ENCODE results near the gene AGAP2.
A peak's percentile ranks its signal among the peaks of the same experiment; 100 is the strongest.

Gene AGAP2

DNA sequence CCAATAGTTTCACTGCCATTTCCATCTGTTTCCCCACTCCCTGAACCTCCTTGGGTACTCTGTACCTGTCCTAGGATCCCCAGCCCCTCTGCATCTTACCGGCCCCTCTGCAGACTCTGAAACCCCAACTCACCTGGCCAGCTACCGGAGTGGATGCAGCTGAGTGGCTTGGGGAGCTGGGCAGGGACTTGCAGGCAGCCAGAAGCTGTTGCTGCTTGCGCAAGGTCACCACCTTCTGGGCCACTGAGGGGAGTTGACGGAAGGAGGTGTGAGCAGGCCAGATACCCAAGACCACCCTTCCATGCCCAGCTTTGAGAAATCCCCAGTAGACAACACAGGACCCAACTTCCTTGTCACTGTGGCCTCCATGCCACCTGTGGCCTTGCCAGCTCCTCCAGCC, 6.3 kb downstream of the AGAP2 start:
- Histone ChIP-seq H3K27me3 (ENCODE audit: control insufficient read depth in 5 of 5, insufficient read depth in 4 of 5, low read length in 5 of 5) (peaks cover 18 to 56% (median 34%) of the 10 kb centered on the region in 5 donors), H3K9me3 (ENCODE audit: control insufficient read depth in 5 of 5, low read length in 5 of 5) (no peaks in the 10 kb centered on the region), H3K4me1 (ENCODE audit: control insufficient read depth in 5 of 5, insufficient read depth in 5 of 5, low read length in 5 of 5) (peaks cover 1 to 29% (median 21%) of the 10 kb centered on the region in 5 donors), H3K9ac (ENCODE audit: low read length in 5 of 5) (no peak overlapping the region), H3K27ac (ENCODE audit: low read depth, low read length) (no peak overlapping the region), H3K4me3 (ENCODE audit: low read depth in 1 of 5, low read length in 5 of 5) (no peak overlapping the region), H3K36me3 (ENCODE audit: control insufficient read depth in 5 of 5, insufficient read depth in 5 of 5, low read length in 5 of 5) (peaks cover 0 to 15% (median 3%) of the 10 kb centered on the region in 5 donors)

- peaks cover 0 to 17% (median 3%) of the 10 kb centered on the region in 5 donors for H3K36me3 ChIP-seq (ENCODE audit: control insufficient read depth in 5 of 5, insufficient read depth in 5 of 5, low read length in 5 of 5)
- no peak overlapping the region for H3K9ac ChIP-seq (ENCODE audit: low read length in 5 of 5)
- H3K27ac ChIP-seq (ENCODE audit: low read depth, low read length) = no peak overlapping the region
- H3K4me3 ChIP-seq (ENCODE audit: low read depth in 1 of 5, low read length in 5 of 5) = no peak overlapping the region
- H3K4me1 ChIP-seq (ENCODE audit: control insufficient read depth in 5 of 5, insufficient read depth in 5 of 5, low read length in 5 of 5) = peaks cover 1 to 30% (median 21%) of the 10 kb centered on the region in 5 donors
- no peaks in the 10 kb centered on the region for H3K9me3 ChIP-seq (ENCODE audit: control insufficient read depth in 5 of 5, low read length in 5 of 5)
- peaks cover 11 to 49% (median 27%) of the 10 kb centered on the region in 5 donors for H3K27me3 ChIP-seq (ENCODE audit: control insufficient read depth in 5 of 5, insufficient read depth in 4 of 5, low read length in 5 of 5)
These were observed 7.0 kb downstream of the AGAP2 start for GRCh38 chr12:57731411-57732080.

GRCh38 chr12:57730336-57731067, 8.0 kb downstream of the AGAP2 start:
- Histone ChIP-seq H3K4me3 (ENCODE audit: low read depth in 1 of 5, low read length in 5 of 5) (no peak overlapping the region), H3K4me1 (ENCODE audit: control insufficient read depth in 5 of 5, insufficient read depth in 5 of 5, low read length in 5 of 5) (peaks cover 1 to 27% (median 22%) of the 10 kb centered on the region in 5 donors), H3K9me3 (ENCODE audit: control insufficient read depth in 5 of 5, low read length in 5 of 5) (no peaks in the 10 kb centered on the region), H3K27ac (ENCODE audit: low read depth, low read length) (no peak overlapping the region), H3K27me3 (ENCODE audit: control insufficient read depth in 5 of 5, insufficient read depth in 4 of 5, low read length in 5 of 5) (peaks cover 4 to 38% (median 18%) of the 10 kb centered on the region in 5 donors), H3K9ac (ENCODE audit: low read length in 5 of 5) (no peak overlapping the region), H3K36me3 (ENCODE audit: control insufficient read depth in 5 of 5, insufficient read depth in 5 of 5, low read length in 5 of 5) (peaks cover 0 to 17% (median 3%) of the 10 kb centered on the region in 5 donors)

DNA sequence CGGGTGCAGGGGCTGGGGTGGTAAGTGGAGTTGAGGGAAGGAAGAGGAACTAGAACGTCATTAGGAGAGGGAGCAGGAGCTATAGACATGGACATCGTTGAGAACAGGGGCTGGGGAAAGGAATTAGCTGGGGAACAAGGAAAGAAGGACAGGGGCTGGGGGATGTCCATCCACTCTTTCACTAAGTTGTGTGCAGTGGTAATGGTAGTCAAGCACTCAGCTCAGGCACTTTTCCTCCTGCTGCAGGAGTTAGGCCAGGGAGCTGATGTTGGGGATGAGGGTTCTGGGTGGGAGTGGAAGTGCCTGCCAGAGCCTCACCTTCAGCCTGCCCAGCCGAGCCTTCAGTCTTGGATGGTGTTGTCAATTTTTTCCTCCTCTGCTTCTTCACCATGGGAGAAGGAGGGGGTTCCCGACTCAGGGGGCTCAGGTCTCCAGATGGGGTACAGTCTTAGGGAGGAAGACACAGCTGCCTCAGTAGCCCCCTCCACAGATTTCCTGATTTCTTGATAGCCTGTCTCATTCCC, 9.2 kb downstream of the AGAP2 start:
- H3K4me1 ChIP-seq (ENCODE audit: control insufficient read depth in 5 of 5, insufficient read depth in 5 of 5, low read length in 5 of 5) = peaks cover 0 to 21% (median 17%) of the 10 kb centered on the region in 5 donors
- H3K4me3 ChIP-seq (ENCODE audit: low read depth in 1 of 5, low read length in 5 of 5) = no peak overlapping the region
- H3K9ac ChIP-seq (ENCODE audit: low read length in 5 of 5) = no peak overlapping the region
- peaks cover 0 to 17% (median 3%) of the 10 kb centered on the region in 5 donors for H3K36me3 ChIP-seq (ENCODE audit: control insufficient read depth in 5 of 5, insufficient read depth in 5 of 5, low read length in 5 of 5)
- H3K27me3 ChIP-seq (ENCODE audit: control insufficient read depth in 5 of 5, insufficient read depth in 4 of 5, low read length in 5 of 5) = peaks cover 0 to 28% (median 13%) of the 10 kb centered on the region in 5 donors
- no peaks in the 10 kb centered on the region for H3K9me3 ChIP-seq (ENCODE audit: control insufficient read depth in 5 of 5, low read length in 5 of 5)
- H3K27ac ChIP-seq (ENCODE audit: low read depth, low read length) = no peak overlapping the region

GRCh38 chr12:57727758-57728395, 10.7 kb downstream of the AGAP2 start:
- H3K4me3 ChIP-seq (ENCODE audit: low read depth in 1 of 5, low read length in 5 of 5) = no peak overlapping the region
- no peak overlapping the region for H3K27ac ChIP-seq (ENCODE audit: low read depth, low read length)
- peaks cover 0 to 16% (median 7%) of the 10 kb centered on the region in 5 donors for H3K27me3 ChIP-seq (ENCODE audit: control insufficient read depth in 5 of 5, insufficient read depth in 4 of 5, low read length in 5 of 5)
- no peaks in the 10 kb centered on the region for H3K9me3 ChIP-seq (ENCODE audit: control insufficient read depth in 5 of 5, low read length in 5 of 5)
- peaks cover 0 to 15% (median 3%) of the 10 kb centered on the region in 5 donors for H3K36me3 ChIP-seq (ENCODE audit: control insufficient read depth in 5 of 5, insufficient read depth in 5 of 5, low read length in 5 of 5)
- H3K9ac ChIP-seq (ENCODE audit: low read length in 5 of 5) = no peak overlapping the region
- H3K4me1 ChIP-seq (ENCODE audit: control insufficient read depth in 5 of 5, insufficient read depth in 5 of 5, low read length in 5 of 5) = peaks cover 0 to 21% (median 17%) of the 10 kb centered on the region in 5 donors

DNA sequence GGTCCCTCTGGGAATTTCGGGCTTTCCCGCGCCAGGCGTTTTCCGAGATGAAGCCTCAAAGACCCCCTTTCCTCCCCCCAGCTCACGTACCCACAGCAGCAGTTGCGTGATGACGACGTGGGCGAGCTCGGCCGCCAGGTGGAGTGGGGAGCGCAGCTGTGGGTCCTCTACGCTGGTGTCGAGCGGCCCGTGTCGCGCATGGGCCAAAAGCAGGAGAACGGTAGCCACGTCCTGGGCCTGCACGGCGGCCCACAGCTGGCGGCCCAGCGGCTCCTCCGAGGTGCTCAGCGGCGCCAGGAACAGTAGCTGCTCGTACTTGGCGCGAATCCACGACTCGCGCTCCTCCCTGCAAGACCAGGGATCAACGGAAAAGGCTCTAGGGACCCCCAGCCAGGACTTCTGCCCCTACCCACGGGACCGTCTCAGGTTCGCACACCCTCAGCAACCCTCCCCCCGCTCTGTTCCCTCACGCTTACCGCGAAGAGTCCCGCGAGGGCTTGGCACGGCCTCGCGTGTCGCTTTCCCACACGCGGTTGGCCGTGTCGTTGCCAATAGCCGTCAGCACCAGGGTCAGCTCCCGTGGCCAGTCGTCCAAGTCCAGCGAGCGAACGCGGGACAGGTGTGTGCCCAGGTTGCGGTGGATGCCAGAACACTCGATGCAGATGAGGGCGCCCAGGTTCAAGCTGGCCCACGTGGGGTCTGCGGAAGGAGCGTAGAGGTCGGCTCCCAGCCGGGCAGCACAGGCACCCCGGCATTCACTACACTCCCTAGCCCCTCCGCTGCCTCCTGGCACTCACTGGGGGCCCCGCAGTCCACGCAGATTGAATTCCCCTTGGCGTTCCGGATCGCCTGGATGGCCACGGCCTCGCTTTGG, 11.4 kb downstream of the AGAP2 start:
- H3K27ac ChIP-seq (ENCODE audit: low read depth, low read length) = no peak overlapping the region
- H3K27me3 ChIP-seq (ENCODE audit: control insufficient read depth in 5 of 5, insufficient read depth in 4 of 5, low read length in 5 of 5) = peaks cover 0 to 12% (median 6%) of the 10 kb centered on the region in 5 donors
- H3K9me3 ChIP-seq (ENCODE audit: control insufficient read depth in 5 of 5, low read length in 5 of 5) = no peaks in the 10 kb centered on the region
- H3K4me1 ChIP-seq (ENCODE audit: control insufficient read depth in 5 of 5, insufficient read depth in 5 of 5, low read length in 5 of 5) = peaks cover 0 to 21% (median 17%) of the 10 kb centered on the region in 5 donors
- H3K36me3 ChIP-seq (ENCODE audit: control insufficient read depth in 5 of 5, insufficient read depth in 5 of 5, low read length in 5 of 5) = peaks cover 0 to 8% (median 3%) of the 10 kb centered on the region in 5 donors
- H3K4me3 ChIP-seq (ENCODE audit: low read depth in 1 of 5, low read length in 5 of 5) = peak overlapping the region in 4 of 5 donors; percentile 79 to 83 (median 82)
- peak overlapping the region in 1 of 5 donors; percentile 42 for H3K9ac ChIP-seq (ENCODE audit: low read length in 5 of 5)

DNA sequence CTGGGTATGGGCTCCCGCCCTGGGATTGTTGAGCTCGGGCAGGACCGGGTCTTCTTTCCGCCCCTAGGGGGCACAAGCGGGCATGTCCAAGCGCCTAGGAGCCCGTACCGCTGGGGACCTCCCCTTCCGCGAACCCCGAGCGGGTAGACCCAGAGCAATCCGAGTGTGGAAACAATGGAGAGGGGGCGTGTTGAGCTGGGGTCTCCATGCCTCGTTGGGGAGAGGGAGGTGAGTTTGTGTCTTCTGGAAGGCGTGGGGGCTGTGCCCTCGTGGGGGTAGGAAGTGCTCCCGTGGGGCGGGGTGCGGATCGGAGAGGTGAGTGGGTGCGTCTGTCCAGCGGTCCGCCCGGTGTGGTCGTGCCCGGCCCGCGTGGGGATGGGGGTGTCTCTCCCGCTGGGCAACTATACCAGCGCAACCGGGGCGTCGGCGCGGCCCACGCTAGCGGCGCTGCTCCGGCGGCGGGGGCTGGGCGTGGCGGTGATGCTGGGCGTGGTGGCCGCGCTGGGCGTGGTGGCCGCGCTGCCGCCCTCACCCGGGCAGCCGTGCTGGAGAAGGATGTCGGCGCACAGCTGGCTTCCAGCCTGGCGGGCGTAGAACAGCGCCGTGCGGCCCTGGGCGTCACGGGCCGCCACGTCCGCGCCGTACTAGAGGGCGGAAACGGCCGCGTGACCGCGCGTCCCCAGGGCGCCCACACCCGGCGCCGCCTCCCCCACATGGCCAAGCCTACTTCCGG, 12.2 kb downstream of the AGAP2 start:
- peaks cover 0 to 10% (median under 1%) of the 10 kb centered on the region in 5 donors for H3K27me3 ChIP-seq (ENCODE audit: control insufficient read depth in 5 of 5, insufficient read depth in 4 of 5, low read length in 5 of 5)
- peaks cover 0 to 21% (median 17%) of the 10 kb centered on the region in 5 donors for H3K4me1 ChIP-seq (ENCODE audit: control insufficient read depth in 5 of 5, insufficient read depth in 5 of 5, low read length in 5 of 5)
- H3K27ac ChIP-seq (ENCODE audit: low read depth, low read length) = peak overlapping the region; percentile 30
- peaks cover 0 to 15% (median 7%) of the 10 kb centered on the region in 5 donors for H3K36me3 ChIP-seq (ENCODE audit: control insufficient read depth in 5 of 5, insufficient read depth in 5 of 5, low read length in 5 of 5)
- H3K9ac ChIP-seq (ENCODE audit: low read length in 5 of 5) = peak overlapping the region in 3 of 5 donors; percentile 5 to 65 (median 42)
- peak overlapping the region; percentile 56 to 83 (median 81) for H3K4me3 ChIP-seq (ENCODE audit: low read depth in 1 of 5, low read length in 5 of 5)
- no peaks in the 10 kb centered on the region for H3K9me3 ChIP-seq (ENCODE audit: control insufficient read depth in 5 of 5, low read length in 5 of 5)

DNA sequence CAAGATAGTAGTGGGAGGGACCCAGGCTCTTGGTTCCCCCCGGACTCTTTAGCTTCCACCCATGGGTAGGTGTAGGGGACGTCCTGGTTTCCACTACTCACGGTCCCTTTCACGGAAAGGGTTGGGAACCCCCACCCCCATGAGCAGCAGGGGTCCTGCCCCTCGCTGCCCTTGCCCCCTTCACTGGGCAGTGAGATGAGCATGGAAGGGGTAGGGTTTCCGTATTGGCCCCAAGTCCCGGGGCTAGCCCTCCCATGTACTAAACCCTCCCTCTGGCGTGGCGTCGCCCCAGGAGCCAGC, 12.7 kb downstream of the AGAP2 start:
- H3K27ac ChIP-seq (ENCODE audit: low read depth, low read length) = no peak overlapping the region
- H3K4me1 ChIP-seq (ENCODE audit: control insufficient read depth in 5 of 5, insufficient read depth in 5 of 5, low read length in 5 of 5) = peaks cover 0 to 21% (median 17%) of the 10 kb centered on the region in 5 donors
- H3K4me3 ChIP-seq (ENCODE audit: low read depth in 1 of 5, low read length in 5 of 5) = peak overlapping the region in 4 of 5 donors; percentile 79 to 83 (median 82)
- H3K36me3 ChIP-seq (ENCODE audit: control insufficient read depth in 5 of 5, insufficient read depth in 5 of 5, low read length in 5 of 5) = peaks cover 0 to 20% (median 12%) of the 10 kb centered on the region in 5 donors
- no peaks in the 10 kb centered on the region for H3K9me3 ChIP-seq (ENCODE audit: control insufficient read depth in 5 of 5, low read length in 5 of 5)
- peak overlapping the region in 3 of 5 donors; percentile 5 to 65 (median 31) for H3K9ac ChIP-seq (ENCODE audit: low read length in 5 of 5)
- peaks cover 0 to 6% (median 0%) of the 10 kb centered on the region in 5 donors for H3K27me3 ChIP-seq (ENCODE audit: control insufficient read depth in 5 of 5, insufficient read depth in 4 of 5, low read length in 5 of 5)

Data from subcutaneous abdominal adipose tissue (tissue), 5 donors.